ENCODE results near the gene TNS1. TPM values are rescaled to one million over a fixed set of nuclear protein-coding genes. Genes with fewer than 3 reads are reported as not detected.

TNS1 gene
- total RNA-seq, 1 experiment from 2014 or later, result 6.2 TPM

GRCh38 chr2:217825469-217826235, 177.1 kb downstream of the TNS1 start (continued):
- no peak for TF ChIP-seq CBX3 (IDR thresholded peaks at IDR 0.05; ENCODE audit: low read depth)
- no peak for TF ChIP-seq ZFX (IDR thresholded peaks at IDR 0.05)
- no peak for TF ChIP-seq RAD21 (IDR thresholded peaks at IDR 0.05; ENCODE audit: low read depth)
- no peak for TF ChIP-seq SRF (IDR thresholded peaks at IDR 0.05; ENCODE audit: low read depth)
- TF ChIP-seq TCF7L2 (IDR thresholded peaks at IDR 0.05; ENCODE audit: borderline replicate concordance, extremely low read depth, insufficient read depth, insufficient read length), result no peak
- no peak for TF ChIP-seq EZH2phosphoT487 (IDR thresholded peaks at IDR 0.05; ENCODE audit: borderline replicate concordance)
- TF ChIP-seq CEBPB (IDR thresholded peaks at IDR 0.05; ENCODE audit: low read depth), result no peak

GRCh38 chr2:217824223-217824622, 178.6 kb downstream of the TNS1 start:
- ChIA-PET RAD21 (ENCODE audit: low non-redundant PET in 1 of 2, low total read pairs in 2 of 2, uncharacterized antibody in 2 of 2, unreplicated experiment in 2 of 2) (no interaction called here), POLR2A (no interaction called here), CTCF (no interaction called here)
- Histone ChIP-seq H3K4me2 (ENCODE audit: low read length) (no peak overlapping the region), H3K4me3 (replicated peaks in 1 of 2; ENCODE audit: low read depth in 1 of 2, low read length in 2 of 2) (no peak overlapping the region), H3K27ac (ENCODE audit: low read depth, low read length) (no peak overlapping the region), H4K20me1 (ENCODE audit: insufficient read depth) (no peaks in the 10 kb centered on the region), H2AFZ (ENCODE audit: low read depth, low read length, poor library complexity, severe bottlenecking) (no peak overlapping the region), H3K9me3 (ENCODE audit: control insufficient read depth in 1 of 2, insufficient read depth in 1 of 2, low read depth in 1 of 2, low read length in 2 of 2) (no peaks in the 10 kb centered on the region), H3K36me3 (ENCODE audit: control insufficient read depth in 1 of 2, insufficient read depth in 2 of 2, low read length in 2 of 2) (no peaks in the 10 kb centered on the region), H3K4me1 (ENCODE audit: control insufficient read depth in 1 of 2, insufficient read depth in 2 of 2, low read length in 2 of 2) (peaks cover 3 to 16% of the 10 kb centered on the region in 2 experiments; a peak in 3 of 4 replicates), H3K27me3 (ENCODE audit: insufficient read depth, low read length) (no peaks in the 10 kb centered on the region), H3K79me2 (ENCODE audit: insufficient read depth, low read length) (no peaks in the 10 kb centered on the region), H3K9ac (ENCODE audit: low read length) (no peak overlapping the region), H3K9me2 (ENCODE audit: insufficient read depth) (no peaks in the 10 kb centered on the region)
- ATAC-seq (no peak), DNase-seq (ENCODE audit: low read depth, low spot score) (no peak)
- intact Hi-C loops (cut with micrococcal nuclease), result no loop called here
- no TSS peak for BruUV-seq (replicated peaks)
- TF ChIP-seq EGR1 (IDR thresholded peaks at IDR 0.05; ENCODE audit: low read depth), result no peak
- TF ChIP-seq SP1 (IDR thresholded peaks at IDR 0.05; ENCODE audit: low read depth), result no peak
- TF ChIP-seq EZH2phosphoT487 (IDR thresholded peaks at IDR 0.05; ENCODE audit: borderline replicate concordance), result no peak
- no peak for TF ChIP-seq MAX (IDR thresholded peaks at IDR 0.05)
- TF ChIP-seq FOSL1 (IDR thresholded peaks at IDR 0.05; ENCODE audit: low read depth), result no peak
- no peak for TF ChIP-seq ZNF274 (IDR thresholded peaks at IDR 0.05; ENCODE audit: low read depth, low read length)
- TF ChIP-seq ATF3 (IDR thresholded peaks at IDR 0.05), result no peak
- TF ChIP-seq TCF7L2 (IDR thresholded peaks at IDR 0.05; ENCODE audit: borderline replicate concordance, extremely low read depth, insufficient read depth, insufficient read length), result no peak
- no peak for TF ChIP-seq EZH2 (IDR thresholded peaks at IDR 0.05)
- no peak for TF ChIP-seq CEBPB (IDR thresholded peaks at IDR 0.05; ENCODE audit: low read depth)
- TF ChIP-seq ELF1 (IDR thresholded peaks at IDR 0.05; ENCODE audit: borderline replicate concordance, low read depth), result no peak
- no peak for TF ChIP-seq YY1 (IDR thresholded peaks at IDR 0.05; ENCODE audit: extremely low read depth, insufficient replicate concordance, low read depth, low read length)
- TF ChIP-seq POLR2AphosphoS5 (IDR thresholded peaks at IDR 0.05; ENCODE audit: low read depth, low read length), result no peak
- no peak for TF ChIP-seq ZBTB33 (IDR thresholded peaks at IDR 0.05; ENCODE audit: extremely low read depth, insufficient replicate concordance, low read length)

Measured in HCT116 (cell line).